ENCODE results near the gene PCYT2.

PCYT2 gene

GRCh38 chr17:81851423-81851822 is 59.8 kb downstream of the PCYT2 start:
- DNase-seq: no peak

All from activated naive CD4-positive, alpha-beta T cell treated with Interleukin-2 at 50 U/mL for 16 hours (primary cell).